Adrenal gland (tissue), 12 donors: Measurements from ENCODE around the gene CFH. TPM values are rescaled to one million over a fixed set of nuclear protein-coding genes. Genes with fewer than 3 reads are reported as not detected.
"Not testable (repeated sequence)": the region's sequence is repeated elsewhere in the genome, so short reads cannot be mapped to it uniquely, and the experiment has no call there.

Experiments
- DNase-seq, 7 donors: peaks; one replicate each; pipeline ENCODE4 v3.0.0-alpha.2; 2019 to 2020
- H3K27ac ChIP-seq, 5 donors: fragments of 200-600 bp; sonication (generic) in 4 of 5; 1 replicate in 3 of 5; 2 replicates in 2 of 5; pipeline versions ENCODE4 v1.5.1 to v1.8.0; 2016 to 2020; ENCODE audit warnings: mild to moderate bottlenecking in 1 of 5
- H3K27me3 ChIP-seq: fragments of 200-600 bp; 2 replicates; pipeline ENCODE4 v1.8.0; 2021
- H3K36me3 ChIP-seq, 2 donors: fragments of 200-600 bp; replicated peaks in 1 of 2; 1 replicate in 1 of 2; 2 replicates in 1 of 2; pipeline versions ENCODE4 v1.5.1 to v1.8.0; 2018 to 2022
- H3K4me1 ChIP-seq, 2 donors: fragments of 200-600 bp; replicated peaks in 1 of 2; 1 replicate in 1 of 2; 2 replicates in 1 of 2; pipeline versions ENCODE4 v1.5.1 to v1.8.0; 2018 to 2021
- H3K4me3 ChIP-seq, 4 donors: fragments of 200-600 bp; sonication (generic) in 3 of 4; one replicate each; pipeline ENCODE4 v1.5.1; 2016 to 2018
- H3K9me3 ChIP-seq, 3 donors: fragments of 200-600 bp; sonication (generic) in 1 of 3; replicated peaks in 1 of 3; 1 replicate in 2 of 3; 2 replicates in 1 of 3; pipeline versions ENCODE4 v1.5.1 to v1.8.0; 2016 to 2021
- CTCF ChIP-seq, 6 experiments: fragments of 450-650 bp in 4 of 6; fragments of 200-600 bp in 2 of 6; sonication (generic) in 1 of 6; IDR thresholded peaks; 1 replicate in 5 of 6; 2 replicates in 1 of 6; pipeline versions ENCODE4 v1.5.1 to v1.8.0; 2016 to 2021; ENCODE audit warnings: antibody characterized with exemption in 6 of 6, mild to moderate bottlenecking in 2 of 6, moderate library complexity in 1 of 6
- POLR2A ChIP-seq, 2 donors: fragments of 450-650 bp; IDR thresholded peaks; one replicate each; pipeline ENCODE4 v1.6.1; 2017; ENCODE audit warnings: antibody characterized with exemption in 2 of 2, mild to moderate bottlenecking in 2 of 2, moderate library complexity in 1 of 2
- WGBS, 4 donors: extraction: QIAGEN DNeasy Blood & Tissue Kit in 2 of 4; methylation state at CpG; one replicate each; pipeline versions ENCODE4 v1.1.5 to v1.1.7; 2013 to 2017; 5-methylcytosine and 5-hydroxymethylcytosine counted together
- intact Hi-C, 2 donors: fragments of 100-400 bp; cut with DNase I; formaldehyde crosslinking; loops; one replicate each; pipeline versions ENCODE4 v1.14.1 to v1.15.0; 2022 to 2023
- polyA plus RNA-seq, 3 donors: library from polyadenylated mRNA; stranded (reverse); fragments of 200-250 nt in 2 of 3; fragments of 350-450 nt in 1 of 3; fragmentation: Illumina TruSeq in 1 of 3; extraction: RNeasy Lipid Tissue Mini Kit (QIAGEN cat#74804) in 1 of 3; gene quantifications; one replicate each; pipeline ENCODE4 v1.2.3, GENCODE V29; 2013 to 2014
- total RNA-seq, 9 donors: library from RNA; depleted of rRNA in 4 of 9; stranded (reverse); fragments of >200 nt in 4 of 9; fragments of 120-200 nt in 1 of 9; fragmentation: NEBNext Ultra II Directional in 1 of 9; extraction: Animal tissue kit (Norgen Biotek cat#: 25700) in 1 of 9; gene quantifications; one replicate each; pipeline versions ENCODE4 v1.1.0 to v1.2.4, GENCODE V29; 2013 to 2023
- donor health status: healthy with polysubstance abuse.
- donor health status: Bipolar disorder and iron deficiency.
- donor health status: DM: yes; HTN: yes; CAD: no.
- donor health status: DM: no; HTN: no; CAD: no.
- donor health status: DM: no; HTN: no; CAD: no.
- donor health status: DM: yes; HTN: yes; CAD: no.

Gene CFH
- total and polyA plus RNA-seq, 12 donors = 33.0 to 151 (median 74.4) TPM

GRCh38 chr1:196619721-196620120 lies 32.1 kb upstream of the CFH start:
- no peaks in the 10 kb centered on the region for H3K9me3 ChIP-seq
- H3K27me3 ChIP-seq = no peaks in the 10 kb centered on the region
- DNase-seq = no peak
- H3K36me3 ChIP-seq = no peaks in the 10 kb centered on the region
- intact Hi-C loops = no loop called here
- H3K27ac ChIP-seq = no peak overlapping the region
- TF ChIP-seq POLR2A (IDR thresholded peaks at IDR 0.05) = no peak
- no peak for TF ChIP-seq CTCF (IDR thresholded peaks at IDR 0.05)
- H3K4me1 ChIP-seq = no peaks in the 10 kb centered on the region
- WGBS, 4 donors = 87 to 96% (median 94%) methylated on average over 2 of the region's 2 CpGs
- no peak overlapping the region for H3K4me3 ChIP-seq

- no peaks in the 10 kb centered on the region for H3K4me1 ChIP-seq
- no peaks in the 10 kb centered on the region for H3K9me3 ChIP-seq
- DNase-seq = no peak
- H3K27me3 ChIP-seq = no peaks in the 10 kb centered on the region
- TF ChIP-seq CTCF (IDR thresholded peaks at IDR 0.05) (no peak), POLR2A (IDR thresholded peaks at IDR 0.05) (no peak)
- H3K4me3 ChIP-seq = no peak overlapping the region
- H3K27ac ChIP-seq = no peak overlapping the region
- intact Hi-C loops = no loop called here
- 69 to 78% (median 76%) methylated on average over 1 of the region's 1 CpG for WGBS, 4 donors
- H3K36me3 ChIP-seq = no peaks in the 10 kb centered on the region
These were observed 28.8 kb upstream of the CFH start for GRCh38 chr1:196623079-196623478.

- no peak overlapping the region for H3K27ac ChIP-seq
- intact Hi-C loops = no loop called here
- WGBS, 4 donors = 86 to 92% (median 89%) methylated on average over 3 of the region's 3 CpGs
- no peaks in the 10 kb centered on the region for H3K4me1 ChIP-seq
- DNase-seq = no peak
- no peaks in the 10 kb centered on the region for H3K36me3 ChIP-seq
- H3K27me3 ChIP-seq = no peaks in the 10 kb centered on the region
- no peaks in the 10 kb centered on the region for H3K9me3 ChIP-seq
- no peak overlapping the region for H3K4me3 ChIP-seq
- TF ChIP-seq POLR2A (IDR thresholded peaks at IDR 0.05) = no peak
These were observed 23.0 kb upstream of the CFH start for GRCh38 chr1:196628838-196629237.

GRCh38 chr1:196637606-196638005 lies 14.2 kb upstream of the CFH start:
- intact Hi-C loops = no loop called here
- no peak for DNase-seq
- H3K27me3 ChIP-seq = no peaks in the 10 kb centered on the region
- H3K27ac ChIP-seq = no peak overlapping the region
- H3K9me3 ChIP-seq = no peaks in the 10 kb centered on the region
- H3K4me3 ChIP-seq = no peak overlapping the region
- no peaks in the 10 kb centered on the region for H3K36me3 ChIP-seq
- H3K4me1 ChIP-seq = no peaks in the 10 kb centered on the region
- TF ChIP-seq POLR2A (IDR thresholded peaks at IDR 0.05) (no peak), CTCF (IDR thresholded peaks at IDR 0.05) (no peak)
- 86 to 92% (median 90%) methylated on average over 6 of the region's 6 CpGs for WGBS, 4 donors

GRCh38 chr1:196638466-196638865 lies 13.4 kb upstream of the CFH start:
- intact Hi-C loops = no loop called here
- no peaks in the 10 kb centered on the region for H3K27me3 ChIP-seq

GRCh38 chr1:196639291-196639690 lies 12.6 kb upstream of the CFH start:
- H3K9me3 ChIP-seq, H3K4me1 ChIP-seq, intact Hi-C loops, H3K4me3 ChIP-seq, H3K27ac ChIP-seq, DNase-seq, H3K27me3 ChIP-seq, H3K36me3 ChIP-seq: not testable (repeated sequence)
- 78 to 94% (median 84%) methylated on average over 4 to 5 of the region's 5 CpGs for WGBS, 4 donors

More at GRCh38 chr1:196638466-196638865, 13.4 kb upstream of the CFH start:
- no peak overlapping the region for H3K27ac ChIP-seq
- no peaks in the 10 kb centered on the region for H3K9me3 ChIP-seq
- no peak for DNase-seq
- no peak overlapping the region for H3K4me3 ChIP-seq
- 81 to 89% (median 84%) methylated on average over 2 of the region's 2 CpGs for WGBS, 4 donors
- H3K36me3 ChIP-seq = no peaks in the 10 kb centered on the region
- no peaks in the 10 kb centered on the region for H3K4me1 ChIP-seq
- TF ChIP-seq POLR2A (IDR thresholded peaks at IDR 0.05) (no peak), CTCF (IDR thresholded peaks at IDR 0.05) (no peak)
